NT2/D1 (cell line): ENCODE data around the gene MATN1.
"Not testable (repeated sequence)": the region's sequence is repeated elsewhere in the genome, so short reads cannot be mapped to it uniquely, and the experiment has no call there.

Experiments
- DNase-seq: peaks from one replicate; pipeline ENCODE4 v3.0.0-alpha.2; 2011; ENCODE audit warnings: low read depth, low spot score
- H3K27me3 ChIP-seq: 2 replicates; pipeline ENCODE4 v1.6.0; 2011; ENCODE audit warnings: mild to moderate bottlenecking; ENCODE audit not compliant: insufficient read length, insufficient read depth
- H3K36me3 ChIP-seq: 2 replicates; pipeline ENCODE4 v1.6.1; 2011; ENCODE audit warnings: mild to moderate bottlenecking, low read length, mixed read lengths; ENCODE audit not compliant: insufficient read depth, insufficient read length
- H3K4me1 ChIP-seq: 2 replicates; pipeline ENCODE4 v1.5.1; 2011; ENCODE audit not compliant: insufficient read depth, insufficient read length
- H3K4me3 ChIP-seq: 2 replicates; pipeline ENCODE4 v1.5.1; 2011; ENCODE audit warnings: low read depth; ENCODE audit not compliant: insufficient read length
- H3K9ac ChIP-seq: 2 replicates; pipeline ENCODE4 v1.6.0; 2011; ENCODE audit warnings: low read depth; ENCODE audit not compliant: insufficient read length
- H3K9me3 ChIP-seq: 2 replicates; pipeline ENCODE4 v1.5.1; 2011; ENCODE audit warnings: mild to moderate bottlenecking, low read length; ENCODE audit not compliant: insufficient read depth
- SUZ12 ChIP-seq: IDR thresholded peaks from 2 replicates; pipeline ENCODE4 v1.6.1; 2011; ENCODE audit not compliant: insufficient read length, insufficient read depth; ENCODE audit errors: extremely low read depth
- YY1 ChIP-seq: IDR thresholded peaks from 2 replicates; pipeline ENCODE4 v1.6.1; 2011; ENCODE audit not compliant: insufficient read length, insufficient read depth
- ZNF274 ChIP-seq: IDR thresholded peaks from 2 replicates; pipeline ENCODE4 v1.6.1; 2011; ENCODE audit warnings: mild to moderate bottlenecking, low read depth, low read length

The MATN1 gene

DNA sequence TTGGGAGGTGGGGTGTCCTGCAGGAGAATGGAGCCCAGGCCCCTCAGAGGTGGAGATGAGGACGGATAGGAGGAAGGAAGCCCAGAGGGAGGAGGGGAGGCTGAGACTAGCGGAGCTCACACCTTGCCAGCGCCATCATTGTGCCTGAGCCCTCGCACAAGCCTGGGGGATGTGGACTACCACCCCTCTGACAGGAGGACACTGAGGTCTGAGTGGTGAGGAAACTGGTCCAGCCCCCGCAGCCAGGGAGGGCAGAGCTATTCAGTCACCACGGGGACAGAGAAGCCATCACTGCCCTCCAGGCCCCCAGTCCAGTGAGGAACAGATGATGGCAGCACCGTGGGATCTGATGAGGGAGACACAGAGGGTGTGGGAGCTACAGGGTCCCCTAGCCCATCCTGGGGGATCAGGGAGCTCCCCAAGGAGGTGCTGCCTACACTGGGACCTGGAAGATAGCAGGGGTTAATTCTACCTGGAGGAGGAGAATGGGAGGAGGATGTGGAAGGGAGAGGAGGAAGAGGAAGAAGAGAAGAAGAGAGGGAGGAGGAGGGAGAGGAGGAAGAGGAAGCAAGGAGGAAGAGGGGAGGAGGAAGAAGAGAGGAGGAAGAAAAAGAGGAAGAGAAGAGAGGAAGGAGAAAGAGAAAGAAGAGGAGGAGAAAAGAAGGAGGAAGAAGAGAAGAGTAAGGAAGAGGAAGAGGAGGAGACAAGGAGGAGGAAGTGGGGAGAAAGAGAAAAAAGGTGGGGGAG lies 31.0 kb downstream of the MATN1 start:
- H3K27me3 ChIP-seq, result no peaks in the 10 kb centered on the region
- peaks cover 28% of the 10 kb centered on the region for H3K4me1 ChIP-seq
- TF ChIP-seq SUZ12 (no peak), YY1 (no peak), ZNF274 (no peak)
- no peaks in the 10 kb centered on the region for H3K9me3 ChIP-seq
- H3K4me3 ChIP-seq, result no peak overlapping the region
- H3K36me3 ChIP-seq, result no peaks in the 10 kb centered on the region
- no peak for DNase-seq
- H3K9ac ChIP-seq, result no peak overlapping the region

- no peak overlapping the region for H3K9ac ChIP-seq
- H3K9me3 ChIP-seq, result no peaks in the 10 kb centered on the region
- H3K27me3 ChIP-seq, result no peaks in the 10 kb centered on the region
- no peaks in the 10 kb centered on the region for H3K36me3 ChIP-seq
- no peak for DNase-seq
- H3K4me1 ChIP-seq, result peaks cover 34% of the 10 kb centered on the region
- TF ChIP-seq YY1, result no peak
- no peak for TF ChIP-seq ZNF274
- TF ChIP-seq SUZ12, result no peak
- H3K4me3 ChIP-seq, result no peak overlapping the region
Observed at GRCh38 chr1:30691480-30691879, 31.9 kb downstream of the MATN1 start.

- Histone ChIP-seq H3K36me3 (no peaks in the 10 kb centered on the region), H3K9ac (no peak overlapping the region), H3K4me3 (no peak overlapping the region), H3K27me3 (no peaks in the 10 kb centered on the region), H3K4me1 (peaks cover 38% of the 10 kb centered on the region), H3K9me3 (no peaks in the 10 kb centered on the region)
- TF ChIP-seq SUZ12, result no peak
- no peak for DNase-seq
Observed at GRCh38 chr1:30689901-30690645, 33.3 kb downstream of the MATN1 start.

GRCh38 chr1:30688920-30689794 lies 34.2 kb downstream of the MATN1 start:
- no peaks in the 10 kb centered on the region for H3K36me3 ChIP-seq

GRCh38 chr1:30688516-30688915 lies 34.9 kb downstream of the MATN1 start:
- H3K36me3 ChIP-seq, H3K4me3 ChIP-seq, H3K9ac ChIP-seq, DNase-seq, H3K9me3 ChIP-seq: not testable (repeated sequence)
- Histone ChIP-seq H3K27me3 (peaks cover 13% of the 10 kb centered on the region), H3K4me1 (peaks cover 40% of the 10 kb centered on the region)

More at GRCh38 chr1:30688920-30689794, 34.2 kb downstream of the MATN1 start:
- Histone ChIP-seq H3K4me1 (peaks cover 40% of the 10 kb centered on the region), H3K27me3 (peaks cover 7% of the 10 kb centered on the region), H3K4me3 (no peak overlapping the region), H3K9me3 (no peaks in the 10 kb centered on the region), H3K9ac (no peak overlapping the region)
- DNase-seq, result no peak
- no peak for TF ChIP-seq YY1
- TF ChIP-seq ZNF274, result no peak
- no peak for TF ChIP-seq SUZ12

- H3K9me3 ChIP-seq, result no peaks in the 10 kb centered on the region
- no peak overlapping the region for H3K4me3 ChIP-seq
- no peaks in the 10 kb centered on the region for H3K36me3 ChIP-seq
- no peak for DNase-seq
- H3K9ac ChIP-seq, result no peak overlapping the region
- no peak for TF ChIP-seq SUZ12
- peaks cover 37% of the 10 kb centered on the region for H3K4me1 ChIP-seq
- peaks cover 18% of the 10 kb centered on the region for H3K27me3 ChIP-seq
Observed at GRCh38 chr1:30687886-30688285, 35.5 kb downstream of the MATN1 start.

DNA sequence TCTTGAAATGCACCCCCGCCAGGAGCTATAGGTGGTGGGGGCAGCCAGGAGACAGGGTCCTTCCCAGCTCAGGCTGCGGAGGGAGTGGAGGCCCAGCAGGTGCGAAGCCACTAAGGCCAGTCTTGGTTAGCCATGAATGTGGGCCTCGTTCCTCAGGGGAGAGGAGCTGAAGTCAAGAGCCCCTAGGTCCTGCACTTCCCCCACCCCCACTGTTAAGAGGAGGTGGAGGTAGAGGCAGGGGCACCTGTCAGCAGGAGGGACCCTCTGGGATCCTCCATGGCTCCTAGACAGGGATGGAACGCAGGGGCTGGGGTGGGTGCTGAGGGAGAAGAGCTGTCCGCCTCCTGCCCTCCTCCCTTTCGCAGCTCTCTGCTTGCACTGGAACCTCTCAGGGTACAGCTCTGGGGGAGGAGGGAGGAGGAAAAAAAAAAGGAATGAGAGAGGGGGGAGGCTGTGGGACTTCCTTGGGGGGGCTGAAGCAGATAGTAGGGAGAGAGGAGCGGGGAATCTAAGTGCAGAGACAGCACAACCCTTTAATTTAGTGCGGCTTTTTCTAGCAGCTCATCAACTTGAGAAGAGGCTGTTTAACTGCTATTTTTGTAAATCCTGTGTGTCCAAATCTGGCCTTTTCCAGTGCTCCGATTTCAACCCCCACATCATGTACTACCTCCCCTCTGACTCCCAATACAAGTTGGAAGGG lies 37.0 kb downstream of the MATN1 start:
- DNase-seq, result no peak
- peak overlapping the region; percentile 41 for H3K4me3 ChIP-seq
- peak overlapping the region; percentile 74 for H3K9ac ChIP-seq
- H3K27me3 ChIP-seq, result peaks cover 23% of the 10 kb centered on the region
- no peaks in the 10 kb centered on the region for H3K9me3 ChIP-seq
- peaks cover 34% of the 10 kb centered on the region for H3K4me1 ChIP-seq
- H3K36me3 ChIP-seq, result no peaks in the 10 kb centered on the region
- TF ChIP-seq YY1, result no peak
- no peak for TF ChIP-seq SUZ12
- no peak for TF ChIP-seq ZNF274
